ENCODE data around the gene SCYGR1. TPM values are rescaled to one million over a fixed set of nuclear protein-coding genes. Genes with fewer than 3 reads are reported as not detected.

The SCYGR1 gene
- total RNA-seq, 1 experiment from 2014 or later = not detected

GRCh38 chr2:227394401-227394800, 6.7 kb upstream of the SCYGR1 start:
- H3K36me3 ChIP-seq (ENCODE audit: control insufficient read depth, insufficient read depth, low read length) = no peaks in the 10 kb centered on the region
- no peaks in the 10 kb centered on the region for H3K9me3 ChIP-seq
- ChIA-PET POLR2A (no interaction called here), CTCF (no interaction called here)
- H3K27me3 ChIP-seq (replicated peaks; ENCODE audit: control insufficient read depth, insufficient read depth, low read length) = no peaks in the 10 kb centered on the region
- no peak for DNase-seq
- H3K36me3 Mint-ChIP-seq (ENCODE audit: insufficient read depth, unreplicated experiment) = no peaks in the 10 kb centered on the region
- H3K27me3 Mint-ChIP-seq (ENCODE audit: insufficient read depth, unreplicated experiment) = no peaks in the 10 kb centered on the region
- H3K27ac Mint-ChIP-seq (ENCODE audit: unreplicated experiment) = no peak overlapping the region
- H3K4me3 Mint-ChIP-seq (ENCODE audit: unreplicated experiment) = no peak overlapping the region
- no peak for TF ChIP-seq CTCF (IDR thresholded peaks at IDR 0.05; ENCODE audit: insufficient read depth in 1 of 2, low read depth in 1 of 2, low read length in 1 of 2, severe bottlenecking in 1 of 2, unreplicated experiment in 1 of 2)
- H3K4me3 ChIP-seq (ENCODE audit: low read depth, low read length) = no peak overlapping the region
- BruUV-seq (replicated peaks) = no TSS peak
- H3K4me1 ChIP-seq = peaks cover 10% of the 10 kb centered on the region; the same call in 1 of the 2 replicates
- intact Hi-C loops (cut with micrococcal nuclease; ENCODE audit: unreplicated experiment) = no loop called here
- peaks cover 27% of the 10 kb centered on the region for H3K4me1 Mint-ChIP-seq (ENCODE audit: low read depth, unreplicated experiment)
- no peaks in the 10 kb centered on the region for H3K9me3 Mint-ChIP-seq (ENCODE audit: unreplicated experiment)

GRCh38 chr2:227390468-227391256, 2.9 kb upstream of the SCYGR1 start:
- peaks cover 10% of the 10 kb centered on the region; the same call in 1 of the 2 replicates for H3K4me1 ChIP-seq
- no peaks in the 10 kb centered on the region for H3K36me3 Mint-ChIP-seq (ENCODE audit: insufficient read depth, unreplicated experiment)

GRCh38 chr2:227389661-227390060, 1.9 kb upstream of the SCYGR1 start:
- TF ChIP-seq CTCF (IDR thresholded peaks at IDR 0.05; ENCODE audit: insufficient read depth in 1 of 2, low read depth in 1 of 2, low read length in 1 of 2, severe bottlenecking in 1 of 2, unreplicated experiment in 1 of 2) = no peak
- H3K4me1 Mint-ChIP-seq (ENCODE audit: low read depth, unreplicated experiment) = peaks cover 14% of the 10 kb centered on the region
- no peaks in the 10 kb centered on the region for H3K36me3 Mint-ChIP-seq (ENCODE audit: insufficient read depth, unreplicated experiment)
- H3K4me3 Mint-ChIP-seq (ENCODE audit: unreplicated experiment) = no peak overlapping the region
- BruUV-seq (replicated peaks) = no TSS peak
- Histone ChIP-seq H3K9me3 (no peaks in the 10 kb centered on the region), H3K4me3 (ENCODE audit: low read depth, low read length) (no peak overlapping the region), H3K36me3 (ENCODE audit: control insufficient read depth, insufficient read depth, low read length) (no peaks in the 10 kb centered on the region), H3K4me1 (peaks cover 13% of the 10 kb centered on the region), H3K27me3 (replicated peaks; ENCODE audit: control insufficient read depth, insufficient read depth, low read length) (no peaks in the 10 kb centered on the region)
- H3K27ac Mint-ChIP-seq (ENCODE audit: unreplicated experiment) = no peak overlapping the region
- no peaks in the 10 kb centered on the region for H3K27me3 Mint-ChIP-seq (ENCODE audit: insufficient read depth, unreplicated experiment)
- ChIA-PET CTCF (no interaction called here), POLR2A (no interaction called here)
- intact Hi-C loops (cut with micrococcal nuclease; ENCODE audit: unreplicated experiment) = no loop called here
- DNase-seq = no peak
- no peaks in the 10 kb centered on the region for H3K9me3 Mint-ChIP-seq (ENCODE audit: unreplicated experiment)

More at GRCh38 chr2:227390468-227391256, 2.9 kb upstream of the SCYGR1 start:
- no peak overlapping the region for H3K4me3 ChIP-seq (ENCODE audit: low read depth, low read length)
- intact Hi-C loops (cut with micrococcal nuclease; ENCODE audit: unreplicated experiment) = no loop called here
- H3K4me1 Mint-ChIP-seq (ENCODE audit: low read depth, unreplicated experiment) = peaks cover 14% of the 10 kb centered on the region
- no peaks in the 10 kb centered on the region for H3K27me3 Mint-ChIP-seq (ENCODE audit: insufficient read depth, unreplicated experiment)
- no peaks in the 10 kb centered on the region for H3K9me3 ChIP-seq
- ChIA-PET POLR2A (no interaction called here), CTCF (no interaction called here)
- no peaks in the 10 kb centered on the region for H3K36me3 ChIP-seq (ENCODE audit: control insufficient read depth, insufficient read depth, low read length)
- no peak for TF ChIP-seq CTCF (IDR thresholded peaks at IDR 0.05; ENCODE audit: insufficient read depth in 1 of 2, low read depth in 1 of 2, low read length in 1 of 2, severe bottlenecking in 1 of 2, unreplicated experiment in 1 of 2)
- no peak overlapping the region for H3K4me3 Mint-ChIP-seq (ENCODE audit: unreplicated experiment)
- no peak for DNase-seq
- H3K27ac Mint-ChIP-seq (ENCODE audit: unreplicated experiment) = no peak overlapping the region
- no peaks in the 10 kb centered on the region for H3K9me3 Mint-ChIP-seq (ENCODE audit: unreplicated experiment)
- no TSS peak for BruUV-seq (replicated peaks)
- H3K27me3 ChIP-seq (replicated peaks; ENCODE audit: control insufficient read depth, insufficient read depth, low read length) = no peaks in the 10 kb centered on the region
